HG02943 (cell line): ENCODE data around the gene OSBPL7.
A peak's percentile ranks its signal among the peaks of the same experiment; 100 is the strongest.

Experiments
- ATAC-seq: cut with Tn5 transposase; IDR thresholded peaks from one replicate; pipeline ENCODE4 v1.9.1; 2021; ENCODE audit warnings: mild to moderate bottlenecking, low read depth, moderate library complexity; ENCODE audit not compliant: unreplicated experiment

Gene OSBPL7

DNA sequence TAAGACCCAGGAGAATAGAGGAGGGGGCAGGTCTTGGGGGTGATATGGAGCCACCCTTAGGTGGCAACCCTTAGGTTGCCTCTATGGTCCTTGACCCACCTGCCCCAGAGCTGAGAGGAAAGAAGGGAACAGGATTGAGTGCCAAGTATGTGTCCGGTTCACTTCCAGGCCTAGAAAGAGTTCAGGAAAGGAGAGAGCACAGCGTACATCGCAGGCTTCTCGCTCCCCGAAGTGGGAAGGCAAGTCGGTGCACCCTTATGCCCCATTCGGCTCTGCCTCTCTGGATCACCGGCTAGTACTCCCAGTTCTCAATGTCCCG, 28.7 kb upstream of the OSBPL7 start:
- no peak for ATAC-seq

DNA sequence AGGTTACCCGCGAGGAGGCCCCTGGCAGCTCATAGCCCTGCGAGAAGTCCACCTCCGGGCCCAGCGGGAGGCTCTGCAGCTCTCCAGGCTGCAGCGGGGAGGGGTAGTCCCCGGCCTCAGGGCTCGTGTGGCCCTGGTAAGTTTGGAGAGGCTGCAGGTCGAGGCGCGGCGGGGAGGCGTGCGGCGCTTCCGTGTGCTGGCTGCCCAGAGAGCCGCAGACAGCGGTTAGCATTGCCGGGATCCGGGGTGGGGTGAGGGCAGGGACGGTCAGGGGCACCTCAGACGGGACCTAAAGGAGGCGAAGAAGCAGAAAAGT, 26.6 kb upstream of the OSBPL7 start:
- no peak for ATAC-seq

DNA sequence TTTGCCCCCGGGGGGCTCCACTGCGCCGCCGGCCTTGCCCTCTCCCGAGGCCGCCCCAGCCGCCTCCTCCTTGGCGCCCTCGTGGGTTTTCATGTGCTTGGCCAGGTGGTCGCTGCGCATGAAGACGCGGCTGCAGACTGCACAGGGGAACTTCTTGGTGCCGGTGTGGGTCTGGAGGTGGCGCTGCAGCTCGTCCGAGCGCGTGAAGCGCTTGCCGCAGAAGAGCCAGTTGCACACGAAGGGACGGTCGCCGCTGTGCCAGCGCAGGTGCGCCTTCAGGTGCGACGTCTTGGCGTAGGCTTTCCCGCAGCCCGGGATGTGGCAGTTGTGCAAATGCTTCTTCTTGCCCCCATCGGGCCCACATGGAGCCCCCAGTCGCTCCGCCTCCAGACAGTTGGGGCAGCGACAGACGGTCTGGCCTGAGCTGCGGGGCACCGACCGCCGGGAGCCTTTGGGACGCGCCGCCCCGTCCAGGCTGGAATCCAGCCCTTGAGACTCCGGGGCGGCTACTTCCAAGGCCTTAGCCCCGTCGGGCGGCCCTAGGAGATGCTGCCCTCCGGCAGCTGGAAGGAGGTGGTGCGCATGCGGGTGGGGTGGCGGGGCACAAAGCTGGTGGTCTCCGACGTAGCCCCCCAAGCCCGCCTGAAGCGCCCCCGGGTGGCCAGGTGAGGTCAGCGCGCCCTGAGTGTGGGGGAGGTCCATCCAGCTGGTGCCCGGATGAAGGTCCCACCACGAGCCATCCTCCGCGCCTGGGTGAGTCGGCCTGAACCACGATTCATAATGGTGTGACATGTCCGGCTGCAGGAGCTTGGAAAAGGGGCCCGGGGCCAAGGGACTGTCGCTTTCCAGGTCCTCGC, 26.0 kb upstream of the OSBPL7 start:
- no peak for ATAC-seq

DNA sequence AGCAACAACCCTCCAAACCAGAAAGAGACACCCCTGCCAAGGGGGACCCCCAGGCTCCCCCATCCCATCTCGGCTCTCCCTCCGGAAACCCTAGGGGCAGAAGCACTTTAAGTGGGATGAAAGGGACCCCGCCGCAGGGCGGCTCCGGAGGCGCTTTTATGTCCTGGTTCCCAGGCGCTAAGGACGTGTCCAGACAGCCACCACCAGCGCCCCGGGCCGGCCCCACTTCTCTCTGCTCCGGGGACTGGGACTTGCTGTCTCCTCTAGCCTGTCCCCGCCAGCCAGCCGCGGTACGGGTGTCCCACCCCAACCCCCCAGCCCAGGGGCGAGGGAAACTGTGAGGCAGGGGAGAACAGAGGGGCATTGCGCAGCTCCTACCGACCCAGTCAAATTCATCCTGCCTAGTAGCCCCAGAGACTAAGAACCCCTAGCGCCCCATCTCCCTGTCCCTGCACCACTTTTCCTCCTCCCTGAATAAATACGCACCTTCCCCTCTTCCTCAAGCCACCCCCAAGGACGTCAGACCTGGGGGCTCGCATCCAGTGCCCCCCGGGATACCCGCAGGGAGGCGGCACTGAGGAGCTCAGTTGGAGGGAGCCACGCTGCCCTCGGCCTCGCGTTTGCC, 25.2 kb upstream of the OSBPL7 start:
- ATAC-seq: no peak

DNA sequence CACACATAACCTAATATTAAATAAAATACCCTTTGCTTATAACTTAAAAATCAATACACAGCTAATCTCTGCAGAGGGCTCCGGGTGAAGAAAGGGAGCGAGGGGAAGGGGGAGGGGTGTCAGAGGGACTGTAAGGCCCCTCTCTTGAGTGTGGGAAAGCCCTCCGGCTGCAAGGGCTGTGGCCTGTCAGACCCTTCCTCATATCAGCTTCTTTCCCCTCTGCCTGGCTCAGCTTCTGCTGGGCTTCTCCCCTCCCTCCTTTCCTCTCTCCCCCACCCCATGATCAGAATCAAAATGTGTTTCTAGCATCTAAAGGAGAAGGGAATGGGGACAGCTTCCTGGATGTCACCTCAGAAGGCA, 24.1 kb upstream of the OSBPL7 start:
- no peak for ATAC-seq

DNA sequence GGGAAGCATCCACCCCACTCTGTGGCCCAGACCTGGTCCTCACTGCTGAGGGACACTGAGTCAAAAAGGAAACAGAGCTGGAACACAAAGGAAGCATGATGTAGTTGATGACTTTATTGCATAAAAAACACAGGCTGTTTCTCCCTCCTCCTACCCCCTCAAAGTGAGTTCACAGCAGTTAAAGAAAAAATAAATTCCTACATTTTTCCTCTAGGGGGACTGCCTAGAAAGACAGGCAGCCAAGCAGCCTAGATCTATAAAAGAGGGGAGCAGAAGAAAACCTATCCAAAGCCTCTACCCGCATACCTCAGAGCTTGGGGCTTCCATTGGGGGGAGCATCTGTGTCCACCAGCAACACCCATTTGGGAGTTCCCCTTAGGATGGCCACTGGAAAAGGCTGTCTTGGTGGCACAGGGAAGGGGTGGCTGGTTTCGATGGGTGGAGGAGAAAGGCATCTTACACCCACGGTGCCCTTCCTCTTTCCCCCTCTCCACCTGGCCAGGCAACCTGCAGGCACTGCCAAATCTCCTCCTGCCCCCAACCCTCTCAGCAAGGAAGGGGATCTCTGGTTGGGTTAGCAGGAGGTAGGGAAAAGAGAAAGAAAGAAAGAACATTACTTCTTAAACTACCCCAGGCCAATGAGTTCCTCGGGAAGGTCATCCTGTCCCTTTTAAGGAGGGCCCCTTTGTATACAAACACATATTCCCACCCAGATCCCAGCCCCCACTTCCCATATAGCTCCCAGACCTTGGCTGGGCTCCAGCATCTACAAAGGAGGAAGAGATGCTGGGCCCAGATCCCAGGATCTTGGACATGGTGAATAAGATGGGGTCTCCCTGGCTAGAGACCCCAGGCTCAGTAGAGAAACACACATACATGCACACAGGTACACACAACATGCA, 23.5 kb upstream of the OSBPL7 start:
- ATAC-seq: no peak

DNA sequence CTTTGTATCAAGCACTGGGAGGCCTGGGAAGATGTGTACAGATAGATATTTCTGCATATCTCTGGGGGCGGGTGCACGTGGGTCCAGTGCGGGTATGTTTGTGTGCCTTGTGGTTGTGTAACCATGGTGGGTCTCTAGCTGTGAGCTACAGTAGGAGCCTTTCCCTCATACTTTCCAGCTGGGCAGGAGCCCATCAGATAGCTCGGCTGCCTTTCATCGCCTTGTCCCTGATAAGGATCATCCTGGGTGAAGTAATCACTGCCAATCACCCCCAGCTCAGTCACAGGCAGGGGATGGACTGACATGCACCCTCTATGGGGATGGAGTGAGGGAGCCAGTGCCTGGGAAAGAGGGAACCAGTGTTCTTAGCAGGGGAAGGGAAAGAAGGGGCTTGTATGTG, 22.6 kb upstream of the OSBPL7 start:
- no peak for ATAC-seq

DNA sequence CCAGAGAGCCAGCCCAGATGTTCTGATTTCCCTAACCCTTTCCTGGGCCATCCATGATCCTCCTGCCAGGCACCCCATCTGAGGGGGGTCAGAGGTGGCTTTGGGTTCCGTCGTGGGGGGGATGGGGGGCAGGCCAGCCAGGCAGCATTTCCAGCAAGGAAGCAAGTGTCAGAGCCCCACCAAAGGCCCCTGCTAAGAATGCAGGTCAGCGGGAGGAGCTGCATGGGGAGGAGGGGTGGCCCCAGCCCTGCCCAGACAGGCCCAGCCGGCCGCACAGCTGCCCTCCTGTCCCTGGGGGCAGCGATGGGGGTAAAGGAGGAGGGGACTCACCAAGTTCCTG, 21.8 kb upstream of the OSBPL7 start:
- no peak for ATAC-seq

DNA sequence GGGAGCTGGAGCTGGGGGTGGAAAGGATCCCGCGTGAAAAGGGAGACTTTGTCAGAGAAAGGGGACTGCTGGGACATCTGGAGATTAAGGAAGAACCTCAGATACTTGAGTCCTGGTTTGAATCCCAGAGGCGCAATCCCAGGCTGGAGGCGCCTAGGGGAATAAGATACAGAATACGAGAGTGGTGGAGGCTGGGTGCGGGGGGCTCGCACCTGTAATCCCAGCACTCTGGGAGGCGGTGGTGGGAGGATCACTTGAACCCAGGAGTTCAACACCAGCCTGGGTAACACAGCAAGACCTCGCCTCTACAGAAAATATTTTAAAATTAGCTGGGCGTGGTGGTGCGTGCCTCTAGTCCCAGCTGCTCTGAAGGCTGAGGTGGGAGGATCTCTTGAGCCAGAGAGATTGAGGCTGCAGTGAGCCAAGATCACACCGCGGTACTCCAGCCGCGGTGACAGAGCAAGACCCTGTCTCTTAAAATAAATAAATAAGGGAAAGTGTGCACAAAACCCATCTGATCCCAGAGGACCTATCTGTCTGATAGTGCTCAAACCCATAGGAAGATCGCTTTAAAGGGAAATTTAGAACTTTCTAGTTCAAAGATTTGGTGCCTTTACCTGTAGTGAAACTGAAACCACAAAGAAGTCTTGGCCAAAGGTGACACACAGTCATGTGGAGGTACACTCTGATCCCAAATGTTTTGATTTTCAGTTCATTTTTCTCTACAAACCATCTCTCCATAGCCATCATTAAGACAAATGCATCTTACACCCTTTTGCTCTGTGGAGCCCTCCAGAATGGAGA, 20.1 kb upstream of the OSBPL7 start:
- ATAC-seq: no peak

DNA sequence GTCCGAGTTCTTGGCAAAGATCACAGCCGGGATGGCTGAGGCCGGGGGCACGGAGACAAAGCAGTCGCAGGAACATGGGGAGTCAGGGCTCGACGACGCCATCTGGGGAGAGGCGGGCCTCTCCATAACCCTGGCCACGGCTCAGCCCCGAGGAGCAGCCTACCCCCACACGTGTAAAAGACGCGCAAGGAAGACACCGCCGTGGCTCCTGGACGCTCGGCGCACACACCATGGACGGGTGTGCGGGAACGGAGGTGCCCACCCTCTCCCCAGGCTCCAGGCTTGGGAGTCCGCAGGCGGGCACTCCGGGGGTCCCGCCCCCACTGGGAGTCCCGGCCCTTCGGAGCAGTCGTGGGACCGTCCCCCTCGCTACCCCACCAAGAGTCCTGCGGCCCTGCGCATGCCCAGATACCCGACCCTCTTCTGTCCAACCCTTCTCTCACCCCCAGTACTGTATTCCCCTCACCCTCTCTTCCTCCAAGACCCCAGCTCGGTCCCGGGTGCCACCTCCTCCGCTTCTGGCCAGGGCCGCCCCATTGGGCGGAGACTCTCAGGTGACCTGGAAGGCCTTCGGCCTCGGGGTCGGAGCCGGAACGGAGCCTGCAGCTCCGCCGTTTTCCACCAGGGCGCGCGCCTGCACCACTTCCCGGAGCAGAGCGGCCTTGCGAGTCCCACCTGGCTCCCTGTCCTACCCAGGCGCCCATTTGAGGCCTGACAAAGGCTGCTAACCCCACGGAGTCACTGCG, 19.3 kb upstream of the OSBPL7 start, which contains the start of gene SCRN2:
Gene SCRN2 (minus strand): TSS at position 532 of the 746 bp plus-strand sequence. CDS start 430 bp downstream, at position 102.
- no peak for ATAC-seq

DNA sequence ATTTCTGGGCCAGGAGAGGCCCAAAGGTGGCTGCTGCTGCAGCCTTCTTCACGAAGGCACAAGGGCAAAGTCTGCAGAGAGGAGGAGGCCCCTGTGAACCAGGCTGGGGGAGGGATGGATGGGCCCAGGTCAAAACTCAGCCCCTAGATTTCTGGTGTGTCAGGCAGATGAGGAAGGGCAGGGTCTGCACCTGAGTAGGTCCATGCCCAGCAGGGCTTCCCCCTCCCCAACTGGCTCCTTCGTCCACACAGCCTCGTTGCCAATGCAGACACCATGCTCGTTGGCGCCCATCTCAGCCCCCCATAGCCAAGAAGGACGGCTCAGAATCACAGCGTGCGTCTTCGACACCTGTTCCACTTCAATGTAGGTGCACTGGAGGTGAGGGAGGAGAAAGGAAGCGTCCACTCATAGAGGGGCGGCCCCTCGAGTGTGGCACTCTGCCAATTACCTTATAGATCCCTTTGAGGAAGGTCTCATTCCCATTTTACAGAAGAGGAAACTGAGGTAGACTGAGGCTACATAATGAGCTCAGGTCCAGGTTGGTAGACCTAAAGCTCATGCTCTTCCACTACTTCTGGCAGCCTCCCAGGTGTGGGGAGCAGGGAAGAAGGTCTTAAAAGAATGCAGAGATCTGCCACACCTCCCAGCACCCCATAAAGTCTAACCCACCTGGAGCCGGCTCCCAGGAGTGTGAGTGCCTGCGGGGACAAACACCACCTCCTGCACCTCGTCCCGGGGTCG, 18.6 kb upstream of the OSBPL7 start:
- no peak for ATAC-seq

DNA sequence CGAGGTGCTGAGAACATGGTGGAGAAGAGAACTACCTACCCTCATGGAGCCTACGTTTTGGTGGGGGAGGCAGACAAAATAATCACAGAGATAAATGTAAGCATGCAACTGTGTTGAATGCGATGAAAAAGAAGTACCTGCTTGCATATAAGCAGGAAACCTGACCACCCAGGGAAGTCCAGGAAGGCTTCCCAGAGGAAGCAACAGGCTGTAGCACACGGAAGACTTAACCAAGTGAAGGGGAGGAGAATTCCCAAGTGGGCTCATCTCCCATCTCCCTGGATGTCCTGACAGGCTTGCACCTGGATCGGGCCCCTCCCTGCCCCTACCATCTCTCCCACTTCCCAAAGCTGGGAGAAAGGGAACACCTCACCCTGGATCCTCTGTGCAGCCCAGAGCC, 17.5 kb upstream of the OSBPL7 start:
- no peak for ATAC-seq

DNA sequence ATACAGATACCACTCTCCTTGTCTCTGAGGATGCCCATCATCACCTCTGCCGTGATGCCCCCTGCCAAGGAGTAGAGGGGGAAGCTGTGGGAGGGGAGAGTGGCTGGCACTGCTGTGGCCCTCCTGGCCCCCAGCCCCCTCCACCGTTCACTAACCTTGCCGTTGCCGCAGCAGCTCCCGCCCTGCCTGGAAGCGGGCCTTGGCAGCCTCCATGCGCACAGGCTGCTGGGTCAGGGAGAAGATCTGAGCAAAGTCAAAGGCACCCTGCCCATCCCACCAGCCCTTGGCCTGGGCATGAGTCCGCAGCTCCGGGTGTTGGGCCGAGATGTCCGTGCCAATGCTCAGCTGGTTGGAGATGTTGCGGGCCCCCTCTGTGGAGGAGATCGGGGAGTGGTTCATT, 17.0 kb upstream of the OSBPL7 start:
- no peak for ATAC-seq

DNA sequence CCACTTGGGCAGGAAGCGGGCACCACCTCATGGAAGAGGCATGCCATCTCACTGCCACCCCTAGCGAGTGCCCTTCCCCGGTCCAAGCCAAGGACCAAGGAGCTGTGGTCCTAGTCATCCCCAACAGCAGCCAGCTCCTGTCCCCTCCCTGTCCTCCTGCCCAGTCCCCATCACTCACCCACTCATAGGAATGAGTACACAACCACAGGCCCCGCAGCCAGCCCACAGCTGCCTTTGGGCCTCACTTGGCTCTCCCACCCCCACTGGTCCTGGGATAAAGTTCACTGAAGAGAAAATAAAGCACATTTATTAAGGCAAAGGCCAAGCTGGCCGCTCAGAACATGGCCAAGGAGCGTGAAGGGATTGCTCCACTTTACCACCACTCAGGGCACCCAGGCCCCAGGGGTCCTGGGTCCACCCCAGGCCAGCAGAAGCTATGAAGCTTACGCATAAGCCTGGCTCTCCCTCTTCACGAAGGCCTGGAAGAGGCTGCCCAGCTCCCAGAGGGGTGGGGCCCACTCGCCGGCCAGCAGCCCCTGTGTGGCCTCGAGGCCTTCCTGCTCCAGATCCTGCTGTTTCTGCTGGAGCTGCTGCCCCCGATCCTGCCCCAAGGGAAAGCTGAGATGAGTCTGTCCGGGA, 15.9 kb upstream of the OSBPL7 start:
- no peak for ATAC-seq

DNA sequence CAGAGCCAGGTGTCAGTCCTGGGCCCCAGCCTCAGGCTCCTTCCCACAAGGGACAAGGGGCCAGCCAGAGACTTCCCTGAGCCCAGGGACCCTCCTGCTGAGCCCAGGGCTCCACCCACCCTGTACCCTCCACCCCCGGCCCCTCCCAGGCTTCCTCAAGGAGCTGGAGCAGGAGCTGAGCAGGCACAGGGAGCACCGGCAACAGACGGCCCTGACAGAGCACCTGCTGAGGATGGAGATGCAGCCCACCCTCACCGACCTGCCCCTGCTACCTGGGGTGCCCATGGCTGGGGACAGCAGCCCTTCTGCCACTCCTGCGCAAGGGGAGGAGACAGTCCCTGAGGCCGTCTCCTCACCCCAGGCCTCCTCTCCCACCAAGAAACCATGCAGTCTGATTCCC, 15.0 kb upstream of the OSBPL7 start:
- no peak for ATAC-seq

DNA sequence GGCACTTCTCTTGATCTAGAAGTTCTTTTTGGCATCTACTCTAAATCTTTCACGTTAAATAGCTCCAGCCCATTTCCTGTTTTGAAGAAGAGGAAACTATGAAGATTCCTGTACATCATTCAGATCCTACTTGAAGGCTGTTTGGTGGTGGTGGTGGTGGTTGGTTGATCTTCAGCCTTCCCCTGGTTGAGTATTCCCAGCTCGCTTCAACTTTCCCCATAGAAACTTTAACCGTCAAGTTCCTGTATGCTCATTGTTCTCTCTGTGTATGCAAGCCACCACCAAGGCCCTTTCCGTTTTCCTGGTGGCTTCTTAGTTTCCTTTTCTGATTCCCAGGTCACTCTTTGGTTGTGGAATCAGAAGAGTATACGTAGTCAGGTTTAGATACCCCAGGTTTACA, 13.2 kb upstream of the OSBPL7 start:
- ATAC-seq: no peak

DNA sequence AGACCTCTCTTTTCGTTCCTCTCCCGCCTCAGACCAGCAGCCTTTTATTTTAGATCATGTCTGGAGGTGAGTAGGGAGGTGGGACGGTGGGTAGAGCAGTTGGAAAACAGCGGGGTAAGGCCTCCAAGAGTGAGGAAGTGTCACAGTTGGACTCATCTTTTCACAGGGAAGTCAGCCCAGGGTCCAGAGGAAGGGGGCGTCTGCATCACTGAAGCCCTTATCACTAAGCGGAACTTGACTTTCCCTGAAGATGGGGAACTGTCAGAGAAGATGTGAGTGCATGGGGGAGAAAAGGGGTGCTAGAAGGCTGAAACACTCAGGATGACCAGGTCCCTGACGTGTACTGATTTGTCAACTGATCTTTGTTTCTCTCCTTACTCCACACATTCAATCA, 10.3 kb upstream of the OSBPL7 start:
- ATAC-seq: no peak

DNA sequence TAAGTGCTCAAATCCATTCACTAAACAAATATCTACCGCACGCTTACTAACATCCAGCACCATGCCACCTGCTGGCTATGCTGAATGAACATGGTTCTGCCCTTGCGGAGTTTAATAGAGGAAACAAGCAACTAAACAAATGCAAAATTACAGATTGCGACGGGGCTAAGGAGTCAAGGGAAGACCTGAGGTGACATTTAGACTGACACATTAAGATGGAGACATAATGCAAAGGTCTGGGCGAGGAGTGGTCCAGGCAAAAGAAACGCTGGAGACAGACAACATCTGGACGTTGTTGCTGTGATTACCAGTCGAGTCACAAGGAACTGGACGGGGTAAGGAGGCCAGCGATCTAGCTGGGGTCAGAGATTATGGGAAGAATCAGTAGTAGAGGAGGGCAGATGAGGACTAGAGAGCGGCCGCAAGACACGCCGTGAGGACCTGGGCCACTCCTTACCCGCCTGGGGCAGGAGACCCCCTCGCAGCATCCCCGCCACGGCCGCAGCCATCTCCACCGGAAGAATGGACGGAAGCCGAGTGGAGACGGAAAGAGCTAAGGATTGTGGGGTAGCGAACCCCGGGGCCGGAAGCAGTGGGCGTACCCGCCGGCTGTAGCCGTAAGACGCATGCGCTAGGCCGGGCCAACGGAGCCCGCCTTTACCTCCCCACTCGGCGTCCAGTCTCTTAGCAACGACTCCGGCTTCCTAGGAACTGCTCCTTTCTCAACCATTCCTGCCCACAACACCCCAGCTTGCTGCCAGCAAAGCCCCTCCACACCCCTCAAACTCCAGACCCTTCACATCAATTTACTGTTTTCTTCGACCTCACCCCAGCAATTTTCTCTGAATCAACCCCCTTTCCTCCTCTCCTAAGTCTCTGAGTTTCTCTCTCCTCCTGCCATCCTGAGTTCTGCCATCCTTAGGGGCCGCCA, 9.7 kb upstream of the OSBPL7 start, which contains the start of the genes LRRC46 and MRPL10:
Gene LRRC46 (plus strand): TSS at position 668 of the 931 bp plus-strand sequence. CDS start 320 bp downstream, outside the sequence.
Gene MRPL10 (minus strand): TSS at position 539 of the 931 bp plus-strand sequence. CDS start 30 bp downstream, at position 509.
- ATAC-seq: peak; percentile 84
